Activated naive CD4-positive, alpha-beta T cell treated with Interleukin-2 at 50 U/mL for 16 hours (primary cell): Measurements from ENCODE around the gene EVC.

Source experiments
- DNase-seq: peaks from one replicate; pipeline ENCODE4 v3.0.0-alpha.2; 2020

Gene EVC

GRCh38 chr4:5710961-5711478 lies at the start of gene EVC:
EVC (plus strand) TSS chr4:5711201; CDS start chr4:5711381, 180 bp downstream.
- DNase-seq = peak; percentile 49

- no peak for DNase-seq
These were observed 49.8 kb upstream of the EVC start for GRCh38 chr4:5661237-5661636.

GRCh38 chr4:5662555-5662954 lies 48.4 kb upstream of the EVC start:
- DNase-seq = no peak

- no peak for DNase-seq
These were observed 46.2 kb upstream of the EVC start for GRCh38 chr4:5664778-5665177.

- DNase-seq = no peak
These were observed 44.3 kb upstream of the EVC start for GRCh38 chr4:5666741-5667140.

GRCh38 chr4:5676763-5677162 lies 34.2 kb upstream of the EVC start:
- no peak for DNase-seq

- no peak for DNase-seq
These were observed 32.0 kb upstream of the EVC start for GRCh38 chr4:5678977-5679376.

GRCh38 chr4:5683566-5683965 lies 27.4 kb upstream of the EVC start:
- DNase-seq = no peak

GRCh38 chr4:5685296-5685695 lies 25.7 kb upstream of the EVC start:
- no peak for DNase-seq

GRCh38 chr4:5686338-5686737 lies 24.7 kb upstream of the EVC start:
- no peak for DNase-seq

GRCh38 chr4:5689065-5689464 lies 21.9 kb upstream of the EVC start:
- DNase-seq = no peak

- DNase-seq = no peak
These were observed 19.4 kb upstream of the EVC start for GRCh38 chr4:5691491-5692132.

- DNase-seq = no peak
These were observed 17.1 kb upstream of the EVC start for GRCh38 chr4:5693871-5694270.

- DNase-seq = no peak
These were observed 14.7 kb upstream of the EVC start for GRCh38 chr4:5696341-5696740.

GRCh38 chr4:5700459-5700858 lies 10.5 kb upstream of the EVC start:
- no peak for DNase-seq

- no peak for DNase-seq
These were observed 9.0 kb upstream of the EVC start for GRCh38 chr4:5701971-5702370.

GRCh38 chr4:5703831-5704230 lies 7.2 kb upstream of the EVC start:
- DNase-seq = no peak

GRCh38 chr4:5704276-5704675 lies 6.7 kb upstream of the EVC start:
- DNase-seq = no peak

- DNase-seq = no peak
These were observed 5.2 kb upstream of the EVC start for GRCh38 chr4:5705647-5706320.

GRCh38 chr4:5706486-5707290 lies 4.3 kb upstream of the EVC start:
- no peak for DNase-seq

- no peak for DNase-seq
These were observed 3.6 kb upstream of the EVC start for GRCh38 chr4:5707366-5707765.

- no peak for DNase-seq
These were observed 3.1 kb upstream of the EVC start for GRCh38 chr4:5707778-5708448.
